ENCODE data around the gene OLFM1. TPM values are rescaled to one million over a fixed set of nuclear protein-coding genes. Genes with fewer than 3 reads are reported as not detected.

Gene OLFM1
- total and polyA plus RNA-seq, 2 of the 4 experiments (the other 2 are of a cell fraction) = 0.36 to 0.38 TPM

DNA sequence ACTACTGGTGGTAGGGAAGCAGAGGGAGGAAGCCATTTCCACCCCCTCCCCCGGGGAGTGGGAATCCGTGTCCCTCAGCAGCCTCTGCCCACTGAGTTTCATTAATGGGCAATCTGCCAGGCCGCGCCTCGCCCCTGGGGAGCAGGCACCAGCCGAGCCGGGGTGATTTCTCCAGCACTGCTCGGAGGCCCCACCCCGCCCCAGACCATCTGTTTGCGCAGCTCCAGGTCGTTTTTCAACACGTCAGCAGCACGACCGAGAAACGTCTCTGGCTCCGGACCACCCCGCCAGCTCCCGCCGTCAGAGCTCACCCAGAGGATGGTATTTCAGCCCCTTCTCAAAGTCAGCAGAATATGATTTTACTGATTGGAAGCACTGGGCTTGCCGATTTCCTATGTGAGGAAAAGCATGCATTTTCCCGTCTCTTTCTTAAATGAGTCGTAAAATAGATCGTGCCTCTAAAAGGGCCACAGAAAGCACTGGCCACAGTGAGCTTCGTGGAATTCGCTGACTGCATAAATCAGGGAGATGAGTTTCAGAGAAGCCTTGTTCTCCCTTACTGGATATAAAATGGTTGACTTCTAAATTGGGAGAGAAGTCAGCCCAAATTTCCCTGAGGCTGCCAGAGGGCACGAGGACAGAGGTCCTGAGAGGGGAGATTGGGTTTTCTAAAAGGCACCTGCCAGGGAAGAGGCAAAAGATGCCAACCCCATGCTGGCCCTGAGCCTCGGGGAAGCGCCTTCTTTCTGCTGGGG is 47.0 kb downstream of the OLFM1 start:
- TF ChIP-seq BHLHE40 (IDR thresholded peaks at IDR 0.05; ENCODE audit: low read depth, low read length) (no peak), RAD21 (IDR thresholded peaks at IDR 0.05; ENCODE audit: low read length) (no peak), MAFK (IDR thresholded peaks at IDR 0.05; ENCODE audit: low read depth, low read length) (no peak), ELK1 (IDR thresholded peaks at IDR 0.05; ENCODE audit: borderline replicate concordance, low read depth, low read length) (no peak), RCOR1 (IDR thresholded peaks at IDR 0.05; ENCODE audit: insufficient replicate concordance, low read length) (no peak), MXI1 (IDR thresholded peaks at IDR 0.05; ENCODE audit: borderline replicate concordance, low read depth, low read length) (no peak), NFE2L2 (IDR thresholded peaks at IDR 0.05; ENCODE audit: low read depth, low read length) (no peak), CHD1 (IDR thresholded peaks at IDR 0.05; ENCODE audit: low read depth, low read length) (no peak), CEBPB (IDR thresholded peaks at IDR 0.05; ENCODE audit: low read depth, low read length) (no peak), MAZ (IDR thresholded peaks at IDR 0.05; ENCODE audit: borderline replicate concordance, low read depth, low read length) (no peak), POLR2A (IDR thresholded peaks at IDR 0.05; ENCODE audit: low read depth, low read length) (no peak), SMC3 (IDR thresholded peaks at IDR 0.05; ENCODE audit: low read depth, low read length) (no peak), FOS (IDR thresholded peaks at IDR 0.05; ENCODE audit: low read depth, low read length) (no peak), RFX5 (IDR thresholded peaks at IDR 0.05; ENCODE audit: low read depth, low read length) (no peak)
- TF ChIP-seq, protein P1, sequence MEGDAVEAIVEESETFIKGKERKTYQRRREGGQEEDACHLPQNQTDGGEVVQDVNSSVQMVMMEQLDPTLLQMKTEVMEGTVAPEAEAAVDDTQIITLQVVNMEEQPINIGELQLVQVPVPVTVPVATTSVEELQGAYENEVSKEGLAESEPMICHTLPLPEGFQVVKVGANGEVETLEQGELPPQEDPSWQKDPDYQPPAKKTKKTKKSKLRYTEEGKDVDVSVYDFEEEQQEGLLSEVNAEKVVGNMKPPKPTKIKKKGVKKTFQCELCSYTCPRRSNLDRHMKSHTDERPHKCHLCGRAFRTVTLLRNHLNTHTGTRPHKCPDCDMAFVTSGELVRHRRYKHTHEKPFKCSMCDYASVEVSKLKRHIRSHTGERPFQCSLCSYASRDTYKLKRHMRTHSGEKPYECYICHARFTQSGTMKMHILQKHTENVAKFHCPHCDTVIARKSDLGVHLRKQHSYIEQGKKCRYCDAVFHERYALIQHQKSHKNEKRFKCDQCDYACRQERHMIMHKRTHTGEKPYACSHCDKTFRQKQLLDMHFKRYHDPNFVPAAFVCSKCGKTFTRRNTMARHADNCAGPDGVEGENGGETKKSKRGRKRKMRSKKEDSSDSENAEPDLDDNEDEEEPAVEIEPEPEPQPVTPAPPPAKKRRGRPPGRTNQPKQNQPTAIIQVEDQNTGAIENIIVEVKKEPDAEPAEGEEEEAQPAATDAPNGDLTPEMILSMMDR (conservative IDR thresholded peaks at IDR 0.05; ENCODE audit: low read depth, low read length) = no peak
- TF ChIP-seq, protein P2, sequence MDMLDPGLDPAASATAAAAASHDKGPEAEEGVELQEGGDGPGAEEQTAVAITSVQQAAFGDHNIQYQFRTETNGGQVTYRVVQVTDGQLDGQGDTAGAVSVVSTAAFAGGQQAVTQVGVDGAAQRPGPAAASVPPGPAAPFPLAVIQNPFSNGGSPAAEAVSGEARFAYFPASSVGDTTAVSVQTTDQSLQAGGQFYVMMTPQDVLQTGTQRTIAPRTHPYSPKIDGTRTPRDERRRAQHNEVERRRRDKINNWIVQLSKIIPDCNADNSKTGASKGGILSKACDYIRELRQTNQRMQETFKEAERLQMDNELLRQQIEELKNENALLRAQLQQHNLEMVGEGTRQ (IDR thresholded peaks at IDR 0.05; ENCODE audit: low read depth, low read length) = no peak
- H4K5ac ChIP-seq (ENCODE audit: low read depth, low read length) = no peak overlapping the region
- H3K23ac ChIP-seq (ENCODE audit: low read depth, low read length) = no peak overlapping the region
- dilution Hi-C loops (cut with HindIII; ENCODE audit: low sequenced_read_pairs, unreplicated experiment) (no loop called here), in situ Hi-C loops (cut with MboI; ENCODE audit: low sequenced_read_pairs) (no loop called here), intact Hi-C loops (cut with micrococcal nuclease) (no loop called here)
- H2AK5ac ChIP-seq (ENCODE audit: low read depth, low read length) = no peak overlapping the region
- H3K18ac ChIP-seq (ENCODE audit: low read depth, low read length) = no peak overlapping the region
- no peak overlapping the region for H2BK20ac ChIP-seq (ENCODE audit: low read depth, low read length)
- no peak overlapping the region for H3K27ac ChIP-seq (ENCODE audit: insufficient read depth, low read length)
- no peaks in the 10 kb centered on the region for H4K20me1 ChIP-seq (ENCODE audit: insufficient read depth, low read length)
- H3K9me1 ChIP-seq (ENCODE audit: insufficient read depth, low read length) = no peaks in the 10 kb centered on the region
- H2BK120ac ChIP-seq (ENCODE audit: low read depth, low read length) = no peak overlapping the region
- 16% methylated on average over 9 of the region's 28 CpGs; no CpG with 5 or more reads in 1 of the 2 experiments for whole genome bisulfite sequencing, 2 experiments (ENCODE audit: extremely low coverage in 2 of 2, insufficient read length in 1 of 2)
- no peaks in the 10 kb centered on the region for H3K79me1 ChIP-seq (ENCODE audit: low read depth in 1 of 2, low read length in 2 of 2)
- no peak overlapping the region for H3K56ac ChIP-seq (ENCODE audit: extremely low read depth, insufficient read depth, low read length)
- ChIA-PET CTCF (no interaction called here), POLR2A (ENCODE audit: unreplicated experiment) (no interaction called here)
- no peak overlapping the region for H3K14ac ChIP-seq (replicated peaks; ENCODE audit: low read depth, low read length)
- no peak overlapping the region for H2AK9ac ChIP-seq (replicated peaks; ENCODE audit: low read depth, low read length, poor library complexity)
- no peak overlapping the region for H4K91ac ChIP-seq (ENCODE audit: insufficient read depth, low read depth, low read length)
- no peak overlapping the region for H2BK5ac ChIP-seq (ENCODE audit: low read depth, low read length, poor library complexity, severe bottlenecking)
- no peak for ATAC-seq (ENCODE audit: low read depth)
- H3K9me3 ChIP-seq (ENCODE audit: control insufficient read depth, insufficient read depth, low read length) = peaks cover 47% of the 10 kb centered on the region
- H3K36me3 ChIP-seq (ENCODE audit: control insufficient read depth, insufficient read depth, low read length) = no peaks in the 10 kb centered on the region
- H3K27me3 ChIP-seq (ENCODE audit: control insufficient read depth, insufficient read depth, low read length) = no peaks in the 10 kb centered on the region
- H2BK15ac ChIP-seq (ENCODE audit: low read depth, low read length) = no peak overlapping the region
- H3K4me2 ChIP-seq (ENCODE audit: low read depth, low read length) = no peak overlapping the region
- H4K8ac ChIP-seq (ENCODE audit: low read depth in 2 of 2, low read length in 2 of 2) = no peak overlapping the region
- no peak for DNase-seq
- H3K4ac ChIP-seq (ENCODE audit: low read depth, low read length) = no peak overlapping the region
- H3K9ac ChIP-seq (ENCODE audit: low read depth, low read length) = no peak overlapping the region
- H3K4me3 ChIP-seq (ENCODE audit: insufficient read depth, low read depth, low read length) = no peak overlapping the region
- H3K4me1 ChIP-seq (ENCODE audit: control insufficient read depth, insufficient read depth, low read length) = no peaks in the 10 kb centered on the region
- no TSS peak for BruUV-seq (replicated peaks)
- no peak overlapping the region for H2AFZ ChIP-seq (replicated peaks; ENCODE audit: low read length, poor library complexity)

All from IMR-90 (cell line).